DMS 273 treated with DMSO at 0.1 percent for 48 hours (cell line): Measurements from ENCODE around the gene KCNMA1.
"Not testable (repeated sequence)": the region's sequence is repeated elsewhere in the genome, so short reads cannot be mapped to it uniquely, and the experiment has no call there.

Source experiments
- DNase-seq: peaks from one replicate; lab custom pipeline; 2025; lab: John Stamatoyannopoulos, UW

Gene KCNMA1

DNA sequence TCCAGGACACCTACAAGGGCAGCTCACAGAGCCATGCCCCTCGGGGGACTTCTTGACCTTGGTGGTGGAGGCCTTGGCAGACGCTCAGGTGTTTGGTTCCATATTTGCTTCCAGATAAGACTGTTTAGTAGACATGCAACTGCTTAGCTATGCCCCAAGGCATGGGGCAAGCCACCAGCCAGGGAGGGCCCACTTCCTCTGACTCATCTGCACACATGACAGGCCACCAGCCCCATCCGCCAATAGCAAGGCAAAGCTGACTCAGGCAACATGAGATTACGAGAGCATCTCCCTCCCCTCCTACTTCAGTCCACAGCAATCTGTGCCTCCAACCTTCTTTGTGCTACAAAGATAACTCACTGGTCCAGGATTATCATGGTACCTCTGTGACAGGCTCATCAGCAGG is 54.9 kb downstream of the KCNMA1 start:
- DNase-seq = no peak

DNA sequence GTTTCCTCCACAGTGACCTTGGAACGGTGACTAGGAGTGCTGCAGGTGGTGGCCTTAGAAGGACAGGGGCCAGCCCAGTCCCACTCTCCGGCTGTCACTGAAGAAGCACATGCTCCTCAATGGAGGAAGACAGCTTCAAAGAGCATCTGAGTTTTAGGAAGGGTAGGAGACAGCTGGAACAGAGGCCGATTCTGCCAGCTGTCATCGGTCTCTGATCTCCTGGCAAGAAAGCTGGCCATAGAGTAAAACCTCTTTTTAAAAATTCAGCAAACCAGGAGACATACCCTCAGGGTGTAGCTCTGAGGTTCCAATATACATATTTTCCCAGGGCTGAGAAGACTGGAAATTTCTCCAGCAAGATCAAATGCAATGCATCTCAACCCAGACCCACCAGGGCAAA is 55.9 kb downstream of the KCNMA1 start:
- DNase-seq = no peak

DNA sequence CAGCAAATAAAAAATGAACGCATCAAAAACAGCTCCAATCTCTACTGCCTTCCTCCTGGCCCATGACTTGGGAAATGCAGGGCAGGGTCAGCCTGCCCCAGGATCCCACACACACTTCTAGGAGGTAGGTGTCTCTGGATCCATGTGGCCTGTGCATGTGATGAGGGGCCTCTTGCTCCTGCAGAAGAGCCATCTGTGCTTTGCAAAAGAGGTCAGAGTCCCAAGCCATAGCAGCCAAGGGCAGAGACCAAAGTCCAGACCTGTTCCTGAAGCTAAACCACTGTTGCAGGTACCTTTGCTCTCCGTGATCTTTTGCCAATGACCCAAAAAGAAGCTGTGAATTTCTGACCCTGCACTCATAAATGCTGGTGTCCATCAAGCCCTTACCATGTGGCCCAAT is 57.1 kb downstream of the KCNMA1 start:
- DNase-seq = no peak

GRCh38 chr10:77578583-77579227 is 58.9 kb downstream of the KCNMA1 start:
- no peak for DNase-seq

DNA sequence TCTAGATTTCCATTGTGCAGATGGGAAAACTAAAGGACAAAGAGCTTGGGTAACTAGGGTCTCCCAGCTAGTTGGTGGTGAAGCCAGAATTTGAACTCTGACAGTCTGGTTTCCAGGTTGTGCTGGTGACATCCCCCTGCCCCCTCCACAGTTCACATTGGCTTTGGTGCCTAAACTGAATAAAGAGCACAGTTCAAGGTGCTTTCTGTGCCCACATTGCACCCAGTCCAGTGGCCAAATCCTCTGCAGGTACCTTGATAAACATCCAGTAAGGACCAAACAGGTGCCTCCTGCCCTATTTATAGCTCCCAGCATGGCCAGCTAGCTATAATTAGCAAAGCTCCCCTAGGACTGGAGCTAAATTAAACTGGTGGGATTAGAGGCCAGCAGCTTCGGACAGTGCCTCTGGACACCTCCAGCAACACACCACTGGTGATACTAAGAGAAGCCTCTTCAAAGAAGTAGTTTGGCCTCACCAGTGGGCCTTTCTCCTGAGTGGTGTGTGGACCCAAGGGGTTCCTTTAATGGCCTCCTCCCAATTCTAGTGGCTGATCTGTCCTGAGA is 59.9 kb downstream of the KCNMA1 start:
- DNase-seq = no peak

DNA sequence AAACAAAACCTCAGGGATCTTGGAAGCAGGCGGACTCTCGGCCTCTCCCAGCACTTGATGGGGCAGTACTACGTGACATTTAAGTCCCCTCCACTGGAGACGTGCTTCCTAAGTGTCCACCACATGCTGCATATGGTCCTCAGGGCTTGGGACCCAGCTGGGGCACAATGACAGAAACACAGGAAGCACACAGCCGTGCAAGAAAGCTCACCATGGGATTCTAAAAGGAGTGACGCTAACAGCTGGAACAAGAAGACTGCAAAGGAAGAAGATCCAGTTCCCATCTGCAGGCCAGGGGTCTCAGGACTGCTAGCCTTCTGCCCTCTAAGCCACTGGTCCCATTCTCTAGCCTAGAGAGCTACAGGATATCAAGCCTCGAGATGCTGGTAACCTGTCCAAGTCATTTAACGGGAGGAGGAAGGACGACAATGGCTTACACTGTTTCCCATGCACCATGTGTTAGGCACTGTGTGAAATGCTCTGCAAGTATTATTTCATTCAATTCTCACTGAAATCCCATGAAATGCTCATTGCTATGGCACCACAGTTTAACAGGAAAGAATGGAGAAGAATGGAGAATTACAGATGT is 61.1 kb downstream of the KCNMA1 start:
- DNase-seq = no peak

DNA sequence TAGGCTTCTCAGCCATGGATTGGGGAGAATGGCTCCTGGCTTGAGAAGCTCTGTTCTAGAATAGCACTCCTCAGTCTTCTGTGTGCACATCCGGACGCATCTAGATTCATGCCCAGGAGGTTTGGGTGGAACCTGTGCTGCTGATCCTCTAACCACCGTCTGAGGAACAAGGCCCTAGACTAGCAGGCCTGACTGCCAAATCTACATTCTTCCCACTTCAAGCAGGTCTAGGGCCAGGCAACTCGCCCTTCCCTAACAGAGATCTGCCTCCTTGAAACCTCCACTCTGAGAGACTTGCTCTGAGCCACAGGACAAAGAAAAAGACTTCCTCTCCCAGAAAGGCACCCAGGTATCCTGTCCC is 61.6 kb downstream of the KCNMA1 start:
- no peak for DNase-seq

DNA sequence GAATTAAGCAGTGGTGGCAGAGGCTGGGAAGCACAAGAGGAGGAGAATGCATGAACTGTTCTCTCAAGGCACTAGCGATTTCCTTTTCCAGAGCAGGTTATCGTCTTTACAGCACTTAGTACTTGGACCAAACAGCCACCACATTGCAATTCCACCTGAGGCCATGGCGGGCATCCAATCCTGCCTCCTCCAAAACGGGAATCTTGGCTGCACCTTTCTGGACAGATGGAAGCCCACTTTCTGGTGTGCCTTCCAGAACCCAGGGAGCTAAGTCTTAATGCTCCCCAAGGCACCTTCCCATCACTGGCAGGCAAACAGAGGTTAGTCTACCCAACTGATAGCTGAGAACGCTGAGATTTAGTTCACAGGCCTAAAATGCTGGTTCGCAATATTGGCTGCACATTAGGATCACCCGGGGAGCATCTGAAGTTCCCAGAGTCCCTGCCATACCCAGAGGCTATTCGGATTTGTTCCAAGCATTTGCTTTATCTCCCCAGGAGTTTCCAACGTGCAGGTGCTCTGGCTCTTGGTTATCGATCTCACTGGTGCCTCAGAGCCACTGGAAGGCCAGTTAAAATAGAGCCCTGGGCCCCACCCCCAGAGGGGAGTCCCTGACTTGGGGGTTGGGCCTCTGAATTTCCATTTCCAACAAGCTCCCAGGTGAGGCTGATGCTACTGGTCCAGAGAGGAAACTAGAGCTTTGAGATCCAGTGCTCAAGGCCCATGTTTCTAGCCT is 62.2 kb downstream of the KCNMA1 start:
- no peak for DNase-seq

DNA sequence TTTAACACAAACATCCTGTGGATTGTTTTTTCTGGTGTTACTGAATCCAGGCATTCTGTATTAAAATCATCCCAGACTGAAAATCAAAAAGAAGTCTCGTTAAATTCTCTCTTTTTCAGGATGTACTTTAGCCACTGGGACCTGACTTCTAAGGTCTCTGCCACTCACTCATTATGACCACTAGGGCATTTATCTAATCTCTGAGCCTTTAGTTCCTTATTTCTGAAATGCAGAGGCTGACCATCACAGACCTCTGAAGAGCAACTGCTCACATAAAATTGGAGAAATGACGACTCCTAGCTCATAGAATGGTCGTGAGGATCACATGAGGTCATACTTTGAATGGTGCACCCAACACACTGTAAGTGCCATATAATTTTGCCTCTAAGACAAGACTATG is 63.2 kb downstream of the KCNMA1 start:
- DNase-seq = no peak

DNA sequence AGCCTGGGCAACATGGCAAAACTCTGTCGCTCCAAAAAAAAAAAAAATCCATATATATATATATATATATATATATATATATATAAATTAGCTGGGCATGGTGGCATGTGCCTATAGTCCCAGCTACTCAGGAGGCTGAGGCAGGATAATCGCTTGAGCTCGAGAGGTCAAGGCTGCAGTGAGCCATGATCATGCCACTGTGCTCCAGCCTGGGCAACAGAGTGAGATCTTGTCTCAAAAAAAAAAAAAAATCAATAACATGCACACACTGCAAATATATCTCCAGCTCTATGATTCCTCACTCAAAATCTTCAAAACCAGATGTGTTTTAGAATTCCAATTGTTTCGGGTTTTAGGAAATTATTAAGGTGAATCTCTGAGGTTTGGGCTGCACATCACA is 65.1 kb downstream of the KCNMA1 start:
- not testable (repeated sequence) for DNase-seq

GRCh38 chr10:77571490-77571889 is 66.1 kb downstream of the KCNMA1 start:
- peak; percentile 20 for DNase-seq

DNA sequence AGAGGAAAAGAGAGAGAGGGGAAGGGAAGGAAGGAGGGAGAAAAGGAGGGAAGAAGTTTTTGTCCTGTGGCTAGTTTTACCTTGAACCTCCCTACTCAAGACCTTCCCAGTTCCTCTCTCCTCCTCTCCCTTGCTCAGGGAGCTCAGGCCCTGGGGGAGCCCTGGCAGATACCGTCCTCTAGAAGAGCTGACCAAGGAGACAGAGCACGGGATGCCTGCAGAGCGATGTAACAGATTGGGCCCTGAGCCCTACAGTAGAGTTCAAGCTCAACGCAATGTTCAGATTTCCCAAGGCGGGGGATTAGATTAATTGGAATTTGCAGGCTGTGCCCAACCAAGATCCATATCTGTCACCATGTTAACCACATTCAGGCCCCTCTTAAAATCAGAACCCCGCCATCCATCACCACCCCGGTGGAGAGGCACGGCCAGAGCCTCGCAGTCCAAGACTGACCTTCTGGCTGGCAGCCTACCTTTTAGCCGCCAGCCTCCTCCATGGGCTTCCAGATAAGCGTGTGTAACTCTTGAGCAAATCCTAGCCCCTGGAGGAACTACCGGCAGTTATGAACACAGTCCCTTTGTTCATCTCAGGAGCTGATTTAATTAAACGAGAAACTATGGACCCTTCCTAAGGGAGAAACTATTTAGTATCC is 70.6 kb downstream of the KCNMA1 start:
- no peak for DNase-seq

- no peak for DNase-seq
These were observed 71.4 kb downstream of the KCNMA1 start for GRCh38 chr10:77566236-77566635.

DNA sequence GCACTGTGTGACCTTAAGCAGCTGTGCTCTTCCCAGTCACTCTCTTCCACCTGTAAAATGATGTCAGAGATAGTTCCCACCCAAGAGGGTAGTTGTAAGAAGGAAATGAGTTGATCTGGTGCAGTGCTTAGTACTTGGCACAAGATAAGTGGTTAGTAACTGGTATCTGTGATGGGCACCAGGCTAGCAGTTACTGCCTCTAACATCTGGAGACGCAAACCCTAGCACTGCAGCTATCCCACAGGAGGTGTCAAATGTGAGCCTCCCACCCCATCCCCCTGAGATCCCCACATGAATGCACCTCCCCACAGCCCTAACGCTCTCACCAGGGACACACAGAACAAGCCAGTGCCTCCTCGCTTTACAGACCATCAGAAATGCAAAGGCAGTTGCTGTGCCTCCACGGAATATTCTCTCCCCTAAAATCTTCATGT is 72.0 kb downstream of the KCNMA1 start:
- DNase-seq = no peak

DNA sequence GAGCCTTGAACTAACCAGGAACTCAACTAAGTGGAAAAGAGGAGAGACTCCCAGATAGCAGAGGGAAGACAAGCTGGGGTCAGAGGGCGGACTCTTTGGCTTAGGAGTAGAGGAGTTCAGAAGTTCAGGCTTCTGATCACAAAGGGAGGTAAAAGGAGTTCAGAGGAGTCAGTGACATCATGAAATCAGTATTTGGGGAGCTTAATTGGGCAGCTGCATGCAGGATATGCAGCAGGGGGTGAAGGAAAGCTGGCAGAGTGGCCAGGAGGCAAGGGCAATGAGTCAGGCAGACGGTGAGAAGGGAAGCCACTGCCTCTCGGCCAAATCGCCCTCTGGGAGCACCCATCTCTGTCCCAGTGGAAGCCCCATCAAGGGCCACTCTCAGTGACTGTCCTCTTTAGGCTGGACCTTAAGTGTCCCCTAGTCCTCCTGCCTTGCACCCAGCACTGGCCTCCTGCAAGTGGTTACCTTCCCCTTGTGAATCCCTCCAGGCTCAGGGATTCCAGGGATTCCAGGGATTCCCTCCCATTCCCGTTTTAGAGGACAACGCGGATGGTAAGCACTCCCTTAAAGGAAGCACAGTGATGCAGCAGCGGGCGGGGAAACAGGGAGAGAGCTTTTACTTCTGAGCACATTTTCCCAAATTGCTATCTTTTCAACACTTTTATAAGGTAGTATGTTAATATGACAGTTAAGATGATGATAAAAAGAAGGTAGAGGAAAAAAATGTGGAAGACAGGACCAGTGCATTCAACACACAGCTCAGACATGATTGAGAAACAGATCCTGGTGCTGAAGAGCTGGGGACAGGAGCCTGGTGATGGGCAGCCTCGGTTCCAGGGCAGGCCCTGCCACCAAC is 72.6 kb downstream of the KCNMA1 start:
- no peak for DNase-seq

- DNase-seq = no peak
These were observed 73.9 kb downstream of the KCNMA1 start for GRCh38 chr10:77563638-77564270.

DNA sequence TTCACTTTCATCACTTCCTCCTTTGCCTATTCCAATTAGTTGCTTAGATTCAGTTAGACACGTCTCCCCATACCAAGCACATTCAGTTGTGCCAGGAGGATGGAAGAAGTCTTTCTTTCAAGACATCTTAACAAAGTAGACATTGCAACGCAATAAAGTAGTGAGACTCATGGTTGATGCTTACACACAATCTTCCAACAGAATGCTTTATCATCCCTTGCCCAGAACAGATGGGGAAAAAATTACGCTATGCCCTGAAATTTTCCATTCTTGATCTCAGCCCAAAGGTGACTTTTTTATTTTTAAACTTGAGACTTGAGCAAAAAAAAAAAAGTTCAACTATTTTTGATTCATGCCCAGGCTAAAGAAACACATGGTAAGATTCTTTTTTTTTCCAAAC is 74.9 kb downstream of the KCNMA1 start:
- no peak for DNase-seq

GRCh38 chr10:77561991-77562390 is 75.6 kb downstream of the KCNMA1 start:
- DNase-seq = no peak

DNA sequence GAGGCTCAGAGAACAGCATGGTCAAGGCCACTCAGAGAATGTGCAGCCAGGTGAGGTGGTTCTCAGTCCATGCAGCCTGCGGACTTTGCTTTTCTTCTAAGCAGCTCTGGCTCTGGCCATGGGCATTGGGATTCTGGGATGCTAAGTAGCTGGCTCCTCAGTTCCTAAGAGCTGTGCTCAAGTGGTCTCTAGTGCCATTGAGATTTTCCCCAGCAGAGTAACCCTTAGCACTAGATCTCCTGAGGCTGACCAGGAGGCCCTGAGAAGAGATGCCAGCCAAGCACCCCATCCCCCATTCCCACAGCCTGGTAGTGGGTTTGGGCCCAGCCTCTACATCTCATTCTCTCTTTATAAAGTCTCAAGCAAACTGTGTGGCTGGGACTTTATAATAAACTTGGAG is 77.1 kb downstream of the KCNMA1 start:
- DNase-seq = no peak

GRCh38 chr10:77560052-77560451 is 77.6 kb downstream of the KCNMA1 start:
- no peak for DNase-seq

DNA sequence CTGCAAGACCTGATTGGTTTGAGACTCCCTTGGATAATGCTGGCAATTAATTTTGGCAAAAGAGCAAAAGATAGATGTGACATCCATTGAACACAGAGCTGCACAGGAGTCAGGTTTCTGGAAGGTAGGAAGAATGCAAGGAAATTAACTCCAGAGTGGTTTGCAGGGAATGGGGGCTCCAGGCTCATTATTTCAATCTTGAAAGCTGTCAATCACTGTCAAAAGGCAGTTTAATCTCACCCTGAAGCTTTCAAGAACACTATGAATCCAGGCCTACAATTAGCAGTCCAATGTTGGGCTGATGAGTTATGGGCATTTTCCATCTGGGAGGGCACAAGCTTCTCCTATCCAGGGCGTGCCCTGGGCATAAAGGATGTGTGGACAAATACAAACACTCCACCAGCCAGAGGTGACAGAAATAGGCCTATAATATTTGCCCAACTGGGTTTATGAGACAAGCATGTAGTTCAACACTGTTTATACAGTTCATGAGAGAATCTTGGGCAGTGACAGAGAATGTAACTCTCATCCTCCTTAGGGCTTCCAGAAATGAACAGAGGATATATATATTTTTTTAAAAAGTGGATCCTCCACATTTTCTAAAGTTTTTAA is 80.5 kb downstream of the KCNMA1 start:
- no peak for DNase-seq
